BE2C (cell line): ENCODE measurements around the gene EIF3A.

Source experiments
- DNase-seq: peaks from one replicate; pipeline ENCODE4 v3.0.0-alpha.2; 2020
- H3K27me3 ChIP-seq: fragments of 250-450 bp; sonication (Bioruptor Pico); 2 replicates; pipeline ENCODE4 v1.5.1; 2020; ENCODE audit warnings: mild to moderate bottlenecking
- H3K36me3 ChIP-seq: fragments of 250-450 bp; sonication (Bioruptor Pico); 2 replicates; pipeline ENCODE4 v1.5.1; 2020; ENCODE audit warnings: mild to moderate bottlenecking
- H3K4me1 ChIP-seq: fragments of 250-450 bp; sonication (Bioruptor Pico); 2 replicates; pipeline ENCODE4 v1.5.1; 2020
- H3K4me3 ChIP-seq: 2 replicates; pipeline ENCODE4 v1.5.1; 2011; ENCODE audit warnings: low read depth, low read length
- H3K9me3 ChIP-seq: fragments of 250-450 bp; sonication (Bioruptor Pico); 2 replicates; pipeline ENCODE4 v1.5.1; 2020
- CTCF ChIP-seq: IDR thresholded peaks from 2 replicates; pipeline ENCODE4 v1.5.1; 2012; ENCODE audit warnings: mild to moderate bottlenecking, low read depth, low read length

Gene EIF3A

GRCh38 chr10:119055472-119055871, 25.1 kb downstream of the EIF3A start:
- TF ChIP-seq CTCF, result no peak
- Histone ChIP-seq H3K4me1 (no peaks in the 10 kb centered on the region), H3K4me3 (no peak overlapping the region), H3K9me3 (no peaks in the 10 kb centered on the region), H3K27me3 (no peaks in the 10 kb centered on the region), H3K36me3 (peaks cover 100% of the 10 kb centered on the region)
- no peak for DNase-seq

- TF ChIP-seq CTCF, result no peak
- no peak for DNase-seq
- Histone ChIP-seq H3K27me3 (no peaks in the 10 kb centered on the region), H3K4me3 (no peak overlapping the region), H3K36me3 (peaks cover 95% of the 10 kb centered on the region), H3K4me1 (no peaks in the 10 kb centered on the region), H3K9me3 (no peaks in the 10 kb centered on the region)
Observed at GRCh38 chr10:119051775-119052174, 28.8 kb downstream of the EIF3A start.

- H3K4me3 ChIP-seq, result no peak overlapping the region
Observed at GRCh38 chr10:119049777-119050176, 30.8 kb downstream of the EIF3A start.

GRCh38 chr10:119049361-119049760, 31.3 kb downstream of the EIF3A start:
- H3K4me1 ChIP-seq, result no peaks in the 10 kb centered on the region
- no peak for DNase-seq
- H3K27me3 ChIP-seq, result no peaks in the 10 kb centered on the region
- H3K36me3 ChIP-seq, result peaks cover 93% of the 10 kb centered on the region
- H3K9me3 ChIP-seq, result no peaks in the 10 kb centered on the region
- no peak overlapping the region for H3K4me3 ChIP-seq
- TF ChIP-seq CTCF, result no peak

More at GRCh38 chr10:119049777-119050176, 30.8 kb downstream of the EIF3A start:
- H3K4me1 ChIP-seq, result no peaks in the 10 kb centered on the region
- no peak for DNase-seq
- H3K36me3 ChIP-seq, result peaks cover 94% of the 10 kb centered on the region
- H3K27me3 ChIP-seq, result no peaks in the 10 kb centered on the region
- TF ChIP-seq CTCF, result no peak
- H3K9me3 ChIP-seq, result no peaks in the 10 kb centered on the region

GRCh38 chr10:119045561-119045960, 35.1 kb downstream of the EIF3A start:
- no peaks in the 10 kb centered on the region for H3K27me3 ChIP-seq
- H3K36me3 ChIP-seq, result peaks cover 92% of the 10 kb centered on the region
- TF ChIP-seq CTCF, result no peak
- no peak overlapping the region for H3K4me3 ChIP-seq
- no peak for DNase-seq
- no peaks in the 10 kb centered on the region for H3K9me3 ChIP-seq
- H3K4me1 ChIP-seq, result no peaks in the 10 kb centered on the region

GRCh38 chr10:119042169-119042568, 38.4 kb downstream of the EIF3A start:
- Histone ChIP-seq H3K36me3 (peaks cover 97% of the 10 kb centered on the region), H3K9me3 (no peaks in the 10 kb centered on the region), H3K4me1 (no peaks in the 10 kb centered on the region), H3K4me3 (no peak overlapping the region), H3K27me3 (no peaks in the 10 kb centered on the region)
- no peak for TF ChIP-seq CTCF
- no peak for DNase-seq
